ENCODE measurements around the gene WDR35.
"Not testable (repeated sequence)": the region's sequence is repeated elsewhere in the genome, so short reads cannot be mapped to it uniquely, and the experiment has no call there.

WDR35 gene

DNA sequence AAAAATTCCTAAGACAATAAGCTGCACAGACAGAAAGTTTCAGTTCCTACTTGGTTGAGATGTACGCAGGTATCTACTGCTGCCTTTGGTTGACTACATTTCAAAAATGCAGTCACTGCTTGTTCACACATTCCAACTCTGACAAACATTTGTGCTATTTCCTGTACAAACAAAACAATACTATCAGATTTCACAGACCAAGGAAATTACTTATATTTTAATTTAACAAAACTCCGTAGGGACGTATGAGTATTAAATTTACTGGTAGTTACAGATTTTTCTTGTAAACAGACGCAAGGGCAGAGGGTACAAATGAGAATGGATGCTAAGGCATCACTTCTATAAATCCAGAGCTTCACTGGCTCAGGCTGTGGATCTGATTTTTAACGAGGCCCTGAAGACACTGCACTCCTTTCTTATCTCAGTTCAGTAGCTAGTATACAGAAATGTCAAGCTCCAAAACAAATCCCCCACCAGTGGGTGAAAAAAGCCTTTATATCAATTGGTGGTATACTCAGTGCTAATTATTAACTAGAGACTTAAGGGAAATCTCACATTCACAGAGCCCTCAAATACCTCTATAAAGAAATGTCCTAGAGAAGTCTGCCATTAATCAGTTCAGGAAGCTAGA lies 56.4 kb downstream of the WDR35 start:
- peak; percentile 63 for DNase-seq (ENCODE audit: low read depth)
- no peak overlapping the region for H3K4me3 ChIP-seq (ENCODE audit: control insufficient read depth, low read depth, low read length)
- TF ChIP-seq, protein P1, sequence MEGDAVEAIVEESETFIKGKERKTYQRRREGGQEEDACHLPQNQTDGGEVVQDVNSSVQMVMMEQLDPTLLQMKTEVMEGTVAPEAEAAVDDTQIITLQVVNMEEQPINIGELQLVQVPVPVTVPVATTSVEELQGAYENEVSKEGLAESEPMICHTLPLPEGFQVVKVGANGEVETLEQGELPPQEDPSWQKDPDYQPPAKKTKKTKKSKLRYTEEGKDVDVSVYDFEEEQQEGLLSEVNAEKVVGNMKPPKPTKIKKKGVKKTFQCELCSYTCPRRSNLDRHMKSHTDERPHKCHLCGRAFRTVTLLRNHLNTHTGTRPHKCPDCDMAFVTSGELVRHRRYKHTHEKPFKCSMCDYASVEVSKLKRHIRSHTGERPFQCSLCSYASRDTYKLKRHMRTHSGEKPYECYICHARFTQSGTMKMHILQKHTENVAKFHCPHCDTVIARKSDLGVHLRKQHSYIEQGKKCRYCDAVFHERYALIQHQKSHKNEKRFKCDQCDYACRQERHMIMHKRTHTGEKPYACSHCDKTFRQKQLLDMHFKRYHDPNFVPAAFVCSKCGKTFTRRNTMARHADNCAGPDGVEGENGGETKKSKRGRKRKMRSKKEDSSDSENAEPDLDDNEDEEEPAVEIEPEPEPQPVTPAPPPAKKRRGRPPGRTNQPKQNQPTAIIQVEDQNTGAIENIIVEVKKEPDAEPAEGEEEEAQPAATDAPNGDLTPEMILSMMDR (conservative IDR thresholded peaks at IDR 0.05; ENCODE audit: control insufficient read depth, insufficient read depth, low read depth, low read length): no peak

DNA sequence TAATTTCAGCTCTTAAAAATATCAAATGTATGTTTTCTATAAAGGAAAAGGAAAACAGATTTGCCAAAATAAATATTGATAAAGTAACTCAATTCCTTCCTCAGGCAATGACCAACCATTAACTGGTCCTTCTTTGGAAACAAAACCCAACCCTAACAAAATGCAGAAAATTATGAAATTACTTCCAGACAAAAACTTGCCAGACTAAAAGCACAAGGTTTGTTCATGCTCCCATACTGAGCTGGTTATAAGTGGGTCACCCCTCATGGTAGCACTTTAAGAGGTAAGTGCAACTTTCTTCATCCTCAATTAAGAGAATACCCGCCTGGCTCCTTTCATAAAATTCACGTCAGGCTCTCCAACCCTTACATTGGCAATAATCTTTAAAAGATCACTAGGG lies 57.0 kb downstream of the WDR35 start:
- TF ChIP-seq, protein P1 (conservative IDR thresholded peaks at IDR 0.05; ENCODE audit: control insufficient read depth, insufficient read depth, low read depth, low read length): no peak
- no peak overlapping the region for H3K4me3 ChIP-seq (ENCODE audit: control insufficient read depth, low read depth, low read length)
- DNase-seq (ENCODE audit: low read depth): no peak

DNA sequence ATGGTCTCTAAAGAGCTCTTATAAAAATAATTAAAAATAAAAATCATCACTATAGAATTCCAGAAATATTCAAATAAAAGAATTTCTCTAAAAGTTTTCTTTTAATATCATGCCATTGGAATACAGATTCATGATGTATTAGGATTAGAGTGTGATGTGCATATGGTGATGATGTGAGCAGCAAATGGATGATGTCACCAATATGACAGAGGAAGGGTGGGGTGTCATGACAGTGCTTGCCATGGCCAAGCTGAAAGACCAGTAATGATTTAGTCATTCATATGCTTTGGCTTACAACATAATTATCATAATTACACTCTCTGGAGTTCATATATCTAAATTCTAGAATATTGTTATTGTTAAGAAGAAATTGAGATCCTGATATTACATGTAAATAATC lies 60.7 kb downstream of the WDR35 start:
- no peak overlapping the region for H3K4me3 ChIP-seq (ENCODE audit: control insufficient read depth, low read depth, low read length)
- no peak for DNase-seq (ENCODE audit: low read depth)
- TF ChIP-seq, protein P1 (conservative IDR thresholded peaks at IDR 0.05; ENCODE audit: control insufficient read depth, insufficient read depth, low read depth, low read length): no peak

DNA sequence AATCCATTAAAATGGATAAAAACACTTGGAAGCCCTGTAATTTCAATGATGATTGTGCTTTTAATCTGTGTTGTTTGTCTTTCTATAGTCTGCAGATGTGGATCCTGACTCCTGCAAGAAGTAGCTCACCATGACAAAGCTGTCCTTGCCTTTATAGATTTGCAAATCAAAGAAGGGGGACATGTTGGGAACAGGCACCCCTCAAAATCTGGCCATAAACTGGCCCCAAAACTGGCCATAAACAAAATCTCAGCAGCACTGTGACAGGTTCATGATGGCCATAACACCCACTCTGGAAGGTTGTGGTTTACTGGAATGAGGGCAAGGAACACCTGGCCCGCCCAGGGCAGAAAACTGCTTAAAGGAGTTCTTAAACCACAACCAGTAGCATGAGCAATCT lies 62.1 kb downstream of the WDR35 start:
- H3K4me3 ChIP-seq (ENCODE audit: control insufficient read depth, low read depth, low read length); DNase-seq (ENCODE audit: low read depth): not testable (repeated sequence)

DNA sequence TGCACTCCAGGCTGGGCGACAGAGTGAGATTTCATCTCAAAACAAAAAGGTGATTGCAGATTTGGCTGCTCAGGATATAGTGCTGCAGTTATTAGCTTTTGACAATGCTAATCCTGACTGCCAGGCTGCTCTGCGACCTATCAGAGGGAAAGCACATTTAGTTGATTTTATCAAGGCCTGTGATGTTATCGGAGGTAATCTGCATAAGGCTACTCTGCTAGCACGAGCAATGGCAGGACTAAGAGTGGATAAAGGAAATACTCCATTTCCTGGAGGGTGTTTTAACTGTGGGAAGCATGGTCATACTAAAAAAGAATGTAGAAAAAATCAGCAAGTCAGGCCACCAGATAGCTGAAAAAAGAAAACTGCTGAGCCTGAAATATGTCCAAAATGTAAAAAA lies 65.4 kb downstream of the WDR35 start:
- not testable (repeated sequence) for H3K4me3 ChIP-seq (ENCODE audit: control insufficient read depth, low read depth, low read length); DNase-seq (ENCODE audit: low read depth)

DNA sequence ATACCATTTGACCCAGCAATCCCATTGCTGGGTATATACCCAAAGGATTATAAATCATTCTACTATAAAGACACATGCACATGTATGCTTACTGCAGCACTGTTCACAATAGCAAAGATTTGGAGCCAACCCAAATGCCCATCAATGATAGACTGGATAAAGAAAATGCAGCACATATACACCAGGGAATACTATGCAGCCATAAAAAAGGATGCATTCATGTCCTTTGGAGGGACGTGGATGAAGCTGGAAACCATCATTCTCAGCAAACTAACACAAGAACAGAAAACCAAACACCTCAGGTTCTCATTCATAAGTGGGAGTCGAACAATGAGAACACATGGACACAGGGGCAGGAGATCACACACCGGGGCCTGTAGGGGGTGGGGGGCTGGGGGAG lies 67.7 kb downstream of the WDR35 start:
- not testable (repeated sequence) for H3K4me3 ChIP-seq (ENCODE audit: control insufficient read depth, low read depth, low read length); DNase-seq (ENCODE audit: low read depth)

DNA sequence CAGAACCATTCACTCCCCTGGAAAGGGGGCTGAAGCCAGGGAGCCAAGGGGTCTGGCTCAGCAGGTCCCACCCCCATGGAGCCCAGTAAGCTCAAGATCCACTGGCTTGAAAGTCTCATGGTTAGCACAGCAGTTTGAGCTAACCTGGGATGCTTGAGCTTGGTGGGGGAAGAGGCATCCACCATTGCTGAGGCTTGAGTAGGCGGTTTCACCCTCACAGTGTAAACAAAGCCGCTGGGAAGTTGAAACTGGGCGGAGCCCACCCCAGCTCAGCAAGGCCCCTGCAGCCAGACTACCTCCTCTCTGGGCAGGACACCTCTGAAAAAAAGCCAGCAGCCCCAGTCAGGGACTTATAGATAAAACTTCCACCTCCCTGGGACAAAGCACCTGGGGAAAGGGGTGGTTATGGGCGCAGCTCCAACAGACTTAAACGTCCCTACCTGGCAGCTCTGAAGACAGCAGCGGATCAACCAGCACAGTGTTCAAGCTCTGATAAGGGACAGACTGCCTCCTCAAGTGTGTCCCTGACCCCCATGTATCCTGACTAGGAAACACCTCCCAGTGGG lies 73.4 kb downstream of the WDR35 start:
- TF ChIP-seq, protein P1 (conservative IDR thresholded peaks at IDR 0.05; ENCODE audit: control insufficient read depth, insufficient read depth, low read depth, low read length): no peak
- H3K4me3 ChIP-seq (ENCODE audit: control insufficient read depth, low read depth, low read length): no peak overlapping the region
- DNase-seq (ENCODE audit: low read depth): no peak

DNA sequence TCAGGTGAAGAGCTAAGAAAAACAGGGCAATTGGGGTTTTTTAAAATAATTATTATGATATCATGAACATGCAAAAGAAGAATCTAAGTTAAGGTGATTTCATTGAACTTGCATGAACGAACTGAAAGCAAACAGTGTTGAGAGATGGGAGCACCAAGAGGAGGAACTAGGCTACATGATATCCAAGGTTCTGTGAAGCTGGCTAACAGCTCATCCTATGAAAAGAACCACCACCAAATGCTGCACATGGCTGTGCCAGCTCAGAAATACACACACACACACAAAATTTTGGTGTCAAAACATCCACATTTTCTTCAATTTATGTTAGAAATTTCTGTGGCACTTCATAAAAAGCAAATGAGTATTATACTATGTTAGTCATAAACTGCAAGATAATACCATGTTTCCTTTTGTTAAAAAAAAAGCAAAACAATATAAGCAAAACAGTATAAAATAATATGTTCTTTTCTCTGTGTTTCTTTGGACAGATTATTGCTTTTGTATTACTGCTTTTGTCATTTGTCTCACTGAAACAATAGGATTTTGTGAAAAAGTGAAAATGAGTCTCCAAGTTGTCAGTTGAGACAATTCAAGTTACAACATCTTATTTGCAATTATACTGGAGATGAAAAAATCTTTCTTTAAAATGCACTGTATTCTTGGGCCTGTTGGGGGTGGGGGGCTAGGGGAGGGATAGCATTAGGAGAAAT lies 75.5 kb downstream of the WDR35 start:
- TF ChIP-seq, protein P1 (conservative IDR thresholded peaks at IDR 0.05; ENCODE audit: control insufficient read depth, insufficient read depth, low read depth, low read length): no peak
- no peak overlapping the region for H3K4me3 ChIP-seq (ENCODE audit: control insufficient read depth, low read depth, low read length)
- DNase-seq (ENCODE audit: low read depth): no peak
